HG02678 (cell line): ENCODE measurements around the gene LILRB3.
"Not testable (repeated sequence)": the region's sequence is repeated elsewhere in the genome, so short reads cannot be mapped to it uniquely, and the experiment has no call there.

Experiments
- ATAC-seq: cut with Tn5 transposase; IDR thresholded peaks from one replicate; pipeline ENCODE4 v1.9.1; 2021; ENCODE audit warnings: mild to moderate bottlenecking, moderate library complexity; ENCODE audit not compliant: unreplicated experiment

The LILRB3 gene

GRCh38 chr19:54191011-54191810 lies 31.6 kb downstream of the LILRB3 start, which contains the start of gene TSEN34:
Gene TSEN34, plus strand, starts transcription at chr19:54191308. Its CDS starts 57 bp downstream, at chr19:54191365.
- peak; percentile 28 for ATAC-seq

GRCh38 chr19:54190503-54191010 lies 32.2 kb downstream of the LILRB3 start:
- ATAC-seq, result peak; percentile 47

GRCh38 chr19:54189735-54190502 lies 32.9 kb downstream of the LILRB3 start:
- peak; percentile 43 for ATAC-seq

GRCh38 chr19:54189145-54189734 lies 33.6 kb downstream of the LILRB3 start, which contains the start of gene MBOAT7:
Gene MBOAT7, minus strand, starts transcription at chr19:54189580. Its CDS starts 1,072 bp downstream, at chr19:54188508.
- ATAC-seq, result peak; percentile 19

GRCh38 chr19:54188215-54188871 lies 34.5 kb downstream of the LILRB3 start:
- no peak for ATAC-seq

GRCh38 chr19:54186934-54187381 lies 35.8 kb downstream of the LILRB3 start:
- ATAC-seq, result no peak

- ATAC-seq, result no peak
Measured at GRCh38 chr19:54186351-54186750, 36.5 kb downstream of the LILRB3 start.

GRCh38 chr19:54183431-54183830 lies 39.4 kb downstream of the LILRB3 start:
- no peak for ATAC-seq

- not testable (repeated sequence) for ATAC-seq
Measured at GRCh38 chr19:54181894-54182293, 40.9 kb downstream of the LILRB3 start.

- no peak for ATAC-seq
Measured at GRCh38 chr19:54180691-54181091, 42.1 kb downstream of the LILRB3 start.

- no peak for ATAC-seq
Measured at GRCh38 chr19:54179921-54180461, 42.8 kb downstream of the LILRB3 start.

- ATAC-seq, result no peak
Measured at GRCh38 chr19:54179262-54179852, 43.5 kb downstream of the LILRB3 start.

- no peak for ATAC-seq
Measured at GRCh38 chr19:54178581-54179261, 44.1 kb downstream of the LILRB3 start.

GRCh38 chr19:54173951-54174834 lies 48.6 kb downstream of the LILRB3 start:
- ATAC-seq, result no peak

GRCh38 chr19:54173359-54173699 lies 49.5 kb downstream of the LILRB3 start:
- no peak for ATAC-seq

- ATAC-seq, result no peak
Measured at GRCh38 chr19:54172471-54173358, 50.1 kb downstream of the LILRB3 start, which contains the start of gene TMC4. Gene TMC4, minus strand, starts transcription at chr19:54173160. Its CDS starts 43 bp downstream, at chr19:54173117.

- ATAC-seq, result not testable (repeated sequence)
Measured at GRCh38 chr19:54171736-54172431, 50.9 kb downstream of the LILRB3 start.
